Uterus (tissue), 2 donors: ENCODE data around the gene OLIG2.

Experiments used
- CTCF ChIP-seq, 4 experiments: fragments of 200-600 bp in 2 of 4; fragments of 450-650 bp in 2 of 4; sonication (generic) in 2 of 4; IDR thresholded peaks; one replicate each; pipeline ENCODE4 v1.5.1; 2016 to 2019; ENCODE audit warnings: antibody characterized with exemption in 4 of 4, mild to moderate bottlenecking in 2 of 4, moderate library complexity in 1 of 4
- POLR2A ChIP-seq, 2 donors: fragments of 450-650 bp; IDR thresholded peaks; one replicate each; pipeline ENCODE4 v1.6.1; 2016; ENCODE audit warnings: antibody characterized with exemption in 2 of 2, mild to moderate bottlenecking in 1 of 2, moderate library complexity in 1 of 2

GRCh38 chr21:32990666-32991065 is 35.1 kb upstream of the OLIG2 start:
- TF ChIP-seq CTCF (IDR thresholded peaks at IDR 0.05) (no peak), POLR2A (IDR thresholded peaks at IDR 0.05) (no peak)
